Smooth muscle cell of the umbilical artery (primary cell): ENCODE measurements around the gene GCKR. TPM values are rescaled to one million over a fixed set of nuclear protein-coding genes. Genes with fewer than 3 reads are reported as not detected.

Source experiments
- total RNA-seq: library from RNA; depleted of rRNA; stranded (reverse); fragments of >200 nt; gene quantifications from 2 replicates; pipeline ENCODE4 v1.2.3, GENCODE V29; 2014

Gene GCKR
- 0.51 and 0.89 TPM in 2 replicates for total RNA-seq

DNA sequence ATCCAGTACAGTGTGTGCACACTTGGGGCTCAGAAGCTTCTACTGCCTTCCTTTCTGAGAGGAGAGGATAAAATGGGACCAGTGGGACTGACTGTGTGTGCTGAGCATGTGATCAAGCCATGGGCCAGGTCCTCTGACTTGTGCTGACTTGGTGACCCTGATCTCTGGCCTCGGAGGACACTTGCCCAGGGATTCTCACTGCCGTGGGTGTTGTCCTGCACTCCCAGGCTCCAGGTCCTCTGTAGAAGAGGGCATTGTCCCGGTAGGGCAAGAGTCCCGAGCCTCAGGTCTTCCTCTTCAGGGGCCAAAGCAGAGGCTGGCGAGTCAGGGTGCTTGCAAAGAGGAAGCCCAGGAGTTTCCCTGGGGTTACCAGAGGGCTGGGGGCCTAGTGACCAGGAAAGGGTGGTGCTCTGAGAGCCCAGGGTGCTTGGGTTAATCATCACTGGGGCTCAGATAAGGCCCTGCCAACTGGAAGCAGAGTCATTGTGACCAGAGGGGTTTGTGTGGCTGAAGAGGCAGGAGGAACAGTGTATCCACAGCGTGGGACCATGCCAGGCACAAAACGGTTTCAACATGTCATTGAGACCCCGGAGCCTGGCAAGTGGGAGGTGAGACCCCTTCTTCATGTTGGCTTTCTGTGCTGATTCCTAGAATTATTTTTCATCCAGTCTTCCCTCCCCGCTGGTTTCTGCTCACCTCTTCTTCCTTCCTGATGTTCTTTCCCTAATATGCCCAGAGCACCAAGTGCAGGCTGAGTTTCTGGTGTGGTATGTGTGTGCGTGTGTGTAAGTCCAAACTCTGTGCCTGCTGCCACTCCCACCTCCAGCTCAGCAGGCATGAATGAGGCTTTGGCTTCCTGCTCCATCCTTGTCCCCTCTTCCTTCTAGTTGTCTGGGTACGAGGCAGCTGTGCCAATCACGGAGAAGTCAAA, at the start of gene GCKR:
Gene GCKR (plus strand): TSS at position 483 of the 931 bp plus-strand sequence. CDS start 66 bp downstream, at position 549.

DNA sequence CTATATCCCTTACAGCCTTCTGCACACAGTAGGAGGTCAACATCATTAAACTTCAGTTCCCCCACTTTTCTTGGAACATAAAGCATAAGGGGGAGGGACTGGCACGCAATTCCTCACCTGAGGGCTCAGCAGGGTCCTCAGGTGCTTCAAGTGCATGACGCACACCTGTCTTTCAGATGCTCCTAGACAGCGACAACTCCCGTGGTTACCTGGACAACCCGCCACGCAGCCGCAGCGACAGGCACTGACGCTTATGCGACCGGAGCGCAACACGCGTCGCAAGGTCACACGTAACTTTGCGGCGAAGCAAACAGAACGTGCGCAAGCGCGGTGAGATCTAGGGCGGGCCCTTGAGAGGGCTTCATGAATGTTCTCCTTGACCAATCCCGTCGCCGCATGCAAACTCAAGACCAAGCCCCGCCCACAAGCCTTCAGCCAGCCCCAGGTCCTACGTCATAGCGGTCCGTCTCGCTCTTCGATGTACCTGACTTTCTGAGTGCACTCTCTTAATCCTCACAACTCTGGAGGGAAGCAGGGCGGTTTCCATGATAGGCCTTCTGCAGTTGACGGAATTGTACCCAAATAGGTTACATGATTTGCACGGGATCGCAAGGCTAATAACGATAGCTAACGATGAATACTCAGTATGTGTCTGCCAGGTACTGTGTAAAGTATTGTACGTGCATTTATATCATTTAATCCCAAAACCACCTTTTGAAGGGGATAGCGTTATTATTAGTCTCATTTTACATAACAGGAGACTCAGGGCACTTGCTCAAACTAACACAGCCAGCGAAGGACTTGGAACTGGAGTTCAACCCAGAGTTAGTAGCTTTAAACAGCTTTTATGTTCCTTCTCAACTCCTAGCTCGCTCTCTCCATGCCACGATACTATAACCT, 6.9 kb upstream of the GCKR start, which contains the start of gene IFT172:
Gene IFT172 (minus strand): TSS at position 246 of the 900 bp plus-strand sequence. CDS start 90 bp downstream, at position 156.

GRCh38 chr2:27494944-27495554, 1.6 kb upstream of the GCKR start, which contains the start of gene FNDC4:
Gene FNDC4, minus strand, starts transcription at chr2:27495200. Its CDS starts 521 bp downstream, at chr2:27494679.

Other genes with a start within 250 kb of the GCKR start
- 0.09 TPM in 1 of 2 replicates, not detected in the other for gene SLC30A3, start 233.8 kb upstream of the GCKR start, total RNA-seq
- gene DNAJC5G, start 221.4 kb upstream of the GCKR start, total RNA-seq, result not detected in 2 replicates
- not detected in 2 replicates for gene TRIM54, start 214.4 kb upstream of the GCKR start, total RNA-seq
- gene UCN, start 188.4 kb upstream of the GCKR start, total RNA-seq, result 0.30 and 0.42 TPM in 2 replicates
- gene MPV17, start 173.7 kb upstream of the GCKR start, total RNA-seq, result 73.6 and 107 TPM in 2 replicates
- gene GTF3C2, start 140.1 kb upstream of the GCKR start, total RNA-seq, result 28.8 and 35.8 TPM in 2 replicates
- 17.8 and 23.0 TPM in 2 replicates for gene EIF2B4, start 126.5 kb upstream of the GCKR start, total RNA-seq
- 113 and 139 TPM in 2 replicates for gene SNX17, start 126.2 kb upstream of the GCKR start, total RNA-seq
- 9.8 and 11.6 TPM in 2 replicates for gene ZNF513, start 116.1 kb upstream of the GCKR start, total RNA-seq
- gene PPM1G, start 87.2 kb upstream of the GCKR start, total RNA-seq, result 56.4 and 77.7 TPM in 2 replicates
- 104 and 112 TPM in 2 replicates for gene NRBP1, start 68.2 kb upstream of the GCKR start, total RNA-seq
- gene KRTCAP3, start 54.5 kb upstream of the GCKR start, total RNA-seq, result not detected in 2 replicates
- 35.2 and 43.1 TPM in 2 replicates for gene IFT172, start 7.1 kb upstream of the GCKR start, total RNA-seq
- 10.7 and 17.3 TPM in 2 replicates for gene FNDC4, start 1.6 kb upstream of the GCKR start, total RNA-seq
- gene ZNF512, start 86.2 kb downstream of the GCKR start, total RNA-seq, result 19.3 and 38.0 TPM in 2 replicates
- gene CCDC121, start 132.2 kb downstream of the GCKR start, total RNA-seq, result 0.83 and 1.8 TPM in 2 replicates
- 26.4 and 40.8 TPM in 2 replicates for gene GPN1, start 132.2 kb downstream of the GCKR start, total RNA-seq
- 17.0 and 25.2 TPM in 2 replicates for gene SUPT7L, start 166.8 kb downstream of the GCKR start, total RNA-seq
- gene SLC4A1AP, start 167.1 kb downstream of the GCKR start, total RNA-seq, result 29.7 and 30.5 TPM in 2 replicates